H9 (cell line): Measurements from ENCODE around the gene MUSK. TPM values are rescaled to one million over a fixed set of nuclear protein-coding genes. Genes with fewer than 3 reads are reported as not detected.

Experiments used
- DNase-seq: peaks from one replicate; pipeline ENCODE4 v3.0.0-alpha.2; 2017
- H2AFZ ChIP-seq: one replicate; pipeline ENCODE4 v1.6.1; 2013; ENCODE audit warnings: mild to moderate bottlenecking, low read length, control low read depth, moderate library complexity
- H2AK5ac ChIP-seq: 2 replicates; pipeline ENCODE4 v1.6.1; 2013; ENCODE audit warnings: low read length, control low read depth, mixed read lengths; ENCODE audit not compliant: insufficient read length
- H2BK120ac ChIP-seq: one replicate; pipeline ENCODE4 v1.6.1; 2013; ENCODE audit warnings: low read depth, mild to moderate bottlenecking, low read length, control low read depth, inconsistent platforms; ENCODE audit not compliant: poor library complexity, severe bottlenecking
- H2BK12ac ChIP-seq: 2 replicates; pipeline ENCODE4 v1.6.1; 2013; ENCODE audit warnings: low read length, control low read depth, mixed read lengths, low read depth; ENCODE audit not compliant: insufficient read length
- H2BK15ac ChIP-seq: 2 replicates; pipeline ENCODE4 v1.6.1; 2013; ENCODE audit warnings: low read depth, low read length, control low read depth
- H2BK20ac ChIP-seq: one replicate; pipeline ENCODE4 v1.6.1; 2013; ENCODE audit warnings: low read depth, mild to moderate bottlenecking, low read length, control low read depth, inconsistent platforms; ENCODE audit not compliant: poor library complexity, severe bottlenecking
- H2BK5ac ChIP-seq: 2 replicates; pipeline ENCODE4 v1.6.1; 2013; ENCODE audit warnings: low read length, control low read depth, mixed read lengths; ENCODE audit not compliant: insufficient read length
- H3K14ac ChIP-seq: 2 replicates; pipeline ENCODE4 v1.6.1; 2013; ENCODE audit warnings: low read length, control low read depth; ENCODE audit not compliant: insufficient read depth
- H3K18ac ChIP-seq: 2 replicates; pipeline ENCODE4 v1.6.1; 2013; ENCODE audit warnings: low read depth, mild to moderate bottlenecking, mixed read lengths, low read length, control low read depth; ENCODE audit not compliant: insufficient read length
- H3K23ac ChIP-seq: 2 replicates; pipeline ENCODE4 v1.6.1; 2013; ENCODE audit warnings: low read length, control low read depth, mixed read lengths, low read depth; ENCODE audit not compliant: insufficient read length
- H3K23me2 ChIP-seq: 2 replicates; pipeline ENCODE4 v1.6.1; 2013; ENCODE audit warnings: low read depth, mild to moderate bottlenecking, mixed read lengths, low read length, control low read depth; ENCODE audit not compliant: insufficient read length, poor library complexity, severe bottlenecking
- H3K27ac ChIP-seq: 2 replicates; pipeline ENCODE4 v1.5.1; 2013; ENCODE audit warnings: low read length, control low read depth, mixed read lengths, low read depth; ENCODE audit not compliant: insufficient read length
- H3K27me3 ChIP-seq: 2 replicates; pipeline ENCODE4 v1.6.1; 2013; ENCODE audit warnings: low read length, control low read depth, inconsistent platforms; ENCODE audit not compliant: insufficient read depth
- H3K4ac ChIP-seq: 2 replicates; pipeline ENCODE4 v1.6.1; 2013; ENCODE audit warnings: low read depth, mild to moderate bottlenecking, control low read depth, inconsistent platforms, low read length, moderate library complexity
- H3K4me1 ChIP-seq: 2 replicates; pipeline ENCODE4 v1.6.1; 2013; ENCODE audit warnings: low read length, control low read depth, inconsistent platforms; ENCODE audit not compliant: insufficient read depth
- H3K4me2 ChIP-seq: 2 replicates; pipeline ENCODE4 v1.6.1; 2013; ENCODE audit warnings: low read length, control low read depth, mixed read lengths; ENCODE audit not compliant: insufficient read length, insufficient read depth
- H3K56ac ChIP-seq: 2 replicates; pipeline ENCODE4 v1.6.1; 2013; ENCODE audit warnings: low read depth, mild to moderate bottlenecking, mixed read lengths, low read length, control low read depth; ENCODE audit not compliant: insufficient read length
- H3K79me1 ChIP-seq: 2 replicates; pipeline ENCODE4 v1.6.1; 2013; ENCODE audit warnings: low read depth, mild to moderate bottlenecking, moderate library complexity, low read length, control low read depth, inconsistent platforms; ENCODE audit not compliant: insufficient read depth, poor library complexity, severe bottlenecking
- H3K79me2 ChIP-seq: 2 replicates; pipeline ENCODE4 v1.6.1; 2013; ENCODE audit warnings: low read length, control low read depth, inconsistent platforms; ENCODE audit not compliant: insufficient read depth
- H3K9ac ChIP-seq: 2 replicates; pipeline ENCODE4 v1.6.1; 2013; ENCODE audit warnings: low read length, control low read depth, mixed read lengths; ENCODE audit not compliant: insufficient read length; ENCODE audit errors: extremely low read depth
- H3K9me3 ChIP-seq: one replicate; pipeline ENCODE4 v1.6.1; 2013; ENCODE audit warnings: low read depth, low read length, inconsistent platforms; ENCODE audit not compliant: control insufficient read depth
- H3T11ph ChIP-seq: one replicate; pipeline ENCODE4 v1.6.1; 2013; ENCODE audit warnings: mild to moderate bottlenecking, low read length, control low read depth, inconsistent platforms
- H4K20me1 ChIP-seq: one replicate; pipeline ENCODE4 v1.6.1; 2013; ENCODE audit not compliant: control insufficient read depth, insufficient read length, insufficient read depth
- H4K5ac ChIP-seq: 2 replicates; pipeline ENCODE4 v1.6.1; 2013; ENCODE audit warnings: low read depth, mild to moderate bottlenecking, mixed read lengths, low read length, control low read depth; ENCODE audit not compliant: insufficient read length
- H4K8ac ChIP-seq: replicated peaks from 2 replicates; pipeline ENCODE4 v1.6.1; 2013; ENCODE audit warnings: low read length, control low read depth, mixed read lengths, low read depth; ENCODE audit not compliant: insufficient read length
- H4K91ac ChIP-seq: 2 replicates; pipeline ENCODE4 v1.6.1; 2013; ENCODE audit warnings: low read depth, mild to moderate bottlenecking, moderate library complexity, mixed read lengths, low read length, control low read depth; ENCODE audit not compliant: insufficient read length
- H3K27ac Mint-ChIP-seq, 3 experiments: 2 replicates in 2 of 3; 3 replicates in 1 of 3; pipeline ENCODE4 v1.8.0; 2020 to 2021; ENCODE audit warnings: mixed read lengths in 3 of 3, mild to moderate bottlenecking in 1 of 3, moderate library complexity in 1 of 3
- H3K27me3 Mint-ChIP-seq: 2 replicates; pipeline ENCODE4 v1.8.0; 2021; ENCODE audit warnings: low read depth, mild to moderate bottlenecking, moderate library complexity, mixed read lengths
- H3K36me3 Mint-ChIP-seq, 3 experiments: 2 replicates in 2 of 3; 3 replicates in 1 of 3; pipeline ENCODE4 v1.8.0; 2020 to 2021; ENCODE audit warnings: low read depth in 3 of 3, mixed read lengths in 3 of 3; ENCODE audit not compliant: insufficient read depth in 1 of 3
- H3K4me1 Mint-ChIP-seq, 2 experiments: 2 replicates each; pipeline ENCODE4 v1.8.0; 2020; ENCODE audit warnings: mixed read lengths in 2 of 2
- H3K4me3 Mint-ChIP-seq, 2 experiments: 2 replicates in 1 of 2; 3 replicates in 1 of 2; pipeline ENCODE4 v1.8.0; 2020 to 2021; ENCODE audit warnings: mild to moderate bottlenecking in 2 of 2, mixed read lengths in 2 of 2, moderate library complexity in 1 of 2
- H3K9me3 Mint-ChIP-seq, 2 experiments: 2 replicates in 1 of 2; 3 replicates in 1 of 2; pipeline ENCODE4 v1.8.0; 2020; ENCODE audit warnings: mild to moderate bottlenecking in 2 of 2, mixed read lengths in 2 of 2, moderate library complexity in 1 of 2
- CTCF ChIP-seq: fragments of 200-600 bp; sonication (generic); conservative IDR thresholded peaks from 3 replicates; pipeline ENCODE4 v1.8.0; 2021; ENCODE audit warnings: antibody characterized with exemption, mild to moderate bottlenecking
- WGBS: extraction: QIAGEN DNeasy Blood & Tissue Kit; methylation state at CpG from one replicate; pipeline ENCODE4 v1.1.7; 2013; ENCODE audit warnings: missing lambda C conversion rate, low lambda C conversion rate, mixed read lengths; ENCODE audit not compliant: insufficient read length; ENCODE audit errors: extremely low coverage; 5-methylcytosine and 5-hydroxymethylcytosine counted together
- total RNA-seq: library from RNA; stranded (reverse); gene quantifications from 2 replicates; pipeline ENCODE4 v1.2.1, GENCODE V29; 2021

Gene MUSK
- total RNA-seq, 1 experiment from 2014 or later = not detected

GRCh38 chr9:110638381-110638954 is 30.1 kb upstream of the MUSK start:
- H3K18ac ChIP-seq = no peak overlapping the region
- no CpG with 5 or more reads among the region's 4 CpGs for WGBS
- H3T11ph ChIP-seq = no peak overlapping the region
- H3K4me1 Mint-ChIP-seq = no peaks in the 10 kb centered on the region
- no peak overlapping the region for H2BK5ac ChIP-seq
- no peak overlapping the region for H3K27ac Mint-ChIP-seq
- no peaks in the 10 kb centered on the region for H3K9me3 ChIP-seq
- H3K23ac ChIP-seq = no peak overlapping the region
- H3K9me3 Mint-ChIP-seq = peaks cover 15 to 20% of the 10 kb centered on the region in 2 experiments
- no peak overlapping the region for H3K9ac ChIP-seq
- no peak overlapping the region for H2BK20ac ChIP-seq
- no peak overlapping the region for H3K4me3 Mint-ChIP-seq
- no peak overlapping the region for H3K14ac ChIP-seq
- H3K4me1 ChIP-seq = no peaks in the 10 kb centered on the region
- no peaks in the 10 kb centered on the region for H3K79me1 ChIP-seq
- H3K79me2 ChIP-seq = no peaks in the 10 kb centered on the region
- H3K56ac ChIP-seq = no peak overlapping the region
- H3K27me3 Mint-ChIP-seq = no peaks in the 10 kb centered on the region
- H2BK120ac ChIP-seq = no peak overlapping the region
- H3K4me2 ChIP-seq = no peak overlapping the region
- no peak overlapping the region for H2BK15ac ChIP-seq
- H4K20me1 ChIP-seq = no peaks in the 10 kb centered on the region
- H3K4ac ChIP-seq = no peak overlapping the region
- peaks cover 0 to 22% (median 2%) of the 10 kb centered on the region in 3 experiments; a peak in 6 of 7 replicates for H3K36me3 Mint-ChIP-seq
- no peaks in the 10 kb centered on the region for H3K27me3 ChIP-seq
- peak; percentile 59 for TF ChIP-seq CTCF
- H2AK5ac ChIP-seq = no peak overlapping the region
- H4K5ac ChIP-seq = no peak overlapping the region
- no peak overlapping the region for H4K91ac ChIP-seq
- DNase-seq = no peak
- no peak overlapping the region for H2BK12ac ChIP-seq
- H3K27ac ChIP-seq = no peak overlapping the region
- no peaks in the 10 kb centered on the region for H3K23me2 ChIP-seq
- H4K8ac ChIP-seq = no peak overlapping the region
- no peak overlapping the region for H2AFZ ChIP-seq
